Articular chondrocyte of knee joint (primary cell): ENCODE measurements around the gene TBC1D16. TPM values are rescaled to one million over a fixed set of nuclear protein-coding genes. Genes with fewer than 3 reads are reported as not detected.

ENCODE experiments used
- total RNA-seq: library from RNA; depleted of rRNA; stranded (reverse); fragments of >200 nt; gene quantifications from 2 replicates; pipeline ENCODE4 v1.2.3, GENCODE V29; 2012

TBC1D16 gene, protein sequence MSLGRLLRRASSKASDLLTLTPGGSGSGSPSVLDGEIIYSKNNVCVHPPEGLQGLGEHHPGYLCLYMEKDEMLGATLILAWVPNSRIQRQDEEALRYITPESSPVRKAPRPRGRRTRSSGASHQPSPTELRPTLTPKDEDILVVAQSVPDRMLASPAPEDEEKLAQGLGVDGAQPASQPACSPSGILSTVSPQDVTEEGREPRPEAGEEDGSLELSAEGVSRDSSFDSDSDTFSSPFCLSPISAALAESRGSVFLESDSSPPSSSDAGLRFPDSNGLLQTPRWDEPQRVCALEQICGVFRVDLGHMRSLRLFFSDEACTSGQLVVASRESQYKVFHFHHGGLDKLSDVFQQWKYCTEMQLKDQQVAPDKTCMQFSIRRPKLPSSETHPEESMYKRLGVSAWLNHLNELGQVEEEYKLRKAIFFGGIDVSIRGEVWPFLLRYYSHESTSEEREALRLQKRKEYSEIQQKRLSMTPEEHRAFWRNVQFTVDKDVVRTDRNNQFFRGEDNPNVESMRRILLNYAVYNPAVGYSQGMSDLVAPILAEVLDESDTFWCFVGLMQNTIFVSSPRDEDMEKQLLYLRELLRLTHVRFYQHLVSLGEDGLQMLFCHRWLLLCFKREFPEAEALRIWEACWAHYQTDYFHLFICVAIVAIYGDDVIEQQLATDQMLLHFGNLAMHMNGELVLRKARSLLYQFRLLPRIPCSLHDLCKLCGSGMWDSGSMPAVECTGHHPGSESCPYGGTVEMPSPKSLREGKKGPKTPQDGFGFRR
- 23.9 and 29.1 TPM in 2 replicates for total RNA-seq

GRCh38 chr17:80035687-80035936 is at the start of gene TBC1D16:
Gene TBC1D16 (minus strand): TSS chr17:80035872. CDS start chr17:80013547, 22,325 bp downstream.

DNA sequence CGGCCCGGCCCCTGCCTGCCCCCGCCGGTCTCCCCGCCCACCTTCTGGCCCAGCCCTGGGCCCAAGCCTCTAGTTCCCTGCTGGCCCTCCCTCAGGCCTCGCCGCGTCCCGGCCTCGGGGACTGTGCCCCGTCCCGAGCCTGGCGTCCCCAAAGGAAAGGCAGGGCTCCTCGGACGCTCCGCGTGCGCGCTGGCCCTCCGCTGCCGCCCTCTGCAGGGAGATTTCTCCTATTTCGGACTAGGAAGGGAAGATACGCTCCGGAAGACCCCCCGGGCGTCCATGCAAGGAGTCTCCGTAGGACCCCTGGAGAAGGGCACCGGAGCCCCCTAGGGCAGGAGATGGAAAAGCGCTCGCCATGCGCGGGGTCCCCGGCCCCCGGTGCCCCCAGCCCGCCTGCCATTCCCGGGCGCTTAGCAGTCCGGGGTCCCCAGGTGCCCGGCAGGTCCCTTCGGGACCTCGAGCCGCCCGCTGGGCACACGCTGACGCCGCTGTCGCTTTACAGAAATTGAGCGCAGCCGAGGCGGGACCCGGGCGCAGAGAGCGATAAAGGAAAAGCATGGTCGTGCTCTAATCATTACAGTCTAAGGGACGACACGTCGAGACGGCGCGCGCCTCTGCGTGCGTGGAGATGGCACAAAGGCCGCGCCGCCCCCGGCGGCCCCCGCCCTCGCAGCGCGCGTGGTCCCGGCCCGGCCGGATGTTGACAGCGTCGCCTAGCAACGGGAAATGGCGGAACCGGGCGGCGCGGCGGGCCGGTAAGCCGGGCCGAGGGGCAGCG is 454 bp upstream of the TBC1D16 start, which contains the start of gene CCDC40:
Gene CCDC40 (plus strand): TSS at position 706 of the 778 bp plus-strand sequence. CDS start 21 bp downstream, at position 727.

Other genes with a start within 250 kb of the TBC1D16 start
- 2.9 and 3.8 TPM in 2 replicates for gene CBX8, start 238.8 kb downstream of the TBC1D16 start, total RNA-seq
- 10.5 and 10.9 TPM in 2 replicates for gene CBX4, start 196.4 kb downstream of the TBC1D16 start, total RNA-seq
- gene CCDC40, start 770 bp upstream of the TBC1D16 start, total RNA-seq: 2.7 and 3.4 TPM in 2 replicates
- gene GAA, start 65.7 kb upstream of the TBC1D16 start, total RNA-seq: 49.8 and 53.2 TPM in 2 replicates
- 60.7 and 64.6 TPM in 2 replicates for gene EIF4A3, start 111.3 kb upstream of the TBC1D16 start, total RNA-seq
- gene CARD14, start 134.2 kb upstream of the TBC1D16 start, total RNA-seq: under 0.01 and 0.13 TPM in 2 replicates
- gene SGSH, start 184.5 kb upstream of the TBC1D16 start, total RNA-seq: 21.6 and 32.3 TPM in 2 replicates
- gene SLC26A11, start 184.6 kb upstream of the TBC1D16 start, total RNA-seq: 11.5 and 15.9 TPM in 2 replicates
- gene RNF213, start 225.0 kb upstream of the TBC1D16 start, total RNA-seq: 144 and 152 TPM in 2 replicates